PFSK-1 (cell line): ENCODE measurements around the gene FZD8.

ENCODE experiments used
- FOXP2 ChIP-seq: optimal IDR thresholded peaks from 2 replicates; pipeline ENCODE3; 2011; ENCODE audit warnings: borderline replicate concordance, control low read depth, inconsistent platforms; ENCODE audit not compliant: insufficient read depth; ENCODE audit errors: extremely low read length, extremely low read depth
- POLR2AphosphoS5 ChIP-seq: IDR thresholded peaks from 2 replicates; pipeline ENCODE4 v1.6.1; 2012; ENCODE audit warnings: low read depth, mild to moderate bottlenecking, control low read depth, low read length, moderate library complexity
- REST ChIP-seq, 2 experiments: IDR thresholded peaks; 2 replicates each; pipeline versions ENCODE4 v1.6.1 to v1.8.0; 2011 to 2012; ENCODE audit warnings: low read depth in 2 of 2, low read length in 2 of 2, control low read depth in 1 of 2, inconsistent platforms in 1 of 2, mild to moderate bottlenecking in 1 of 2, moderate library complexity in 1 of 2; ENCODE audit not compliant: insufficient read depth in 1 of 2
- SIN3A ChIP-seq: IDR thresholded peaks from 2 replicates; pipeline ENCODE4 v1.6.1; 2012; ENCODE audit warnings: mild to moderate bottlenecking, low read length, moderate library complexity, borderline replicate concordance; ENCODE audit not compliant: insufficient read depth
- TAF1 ChIP-seq: IDR thresholded peaks from 2 replicates; pipeline ENCODE4 v1.6.1; 2012; ENCODE audit warnings: low read length, control low read depth, borderline replicate concordance; ENCODE audit not compliant: insufficient read depth

FZD8 gene

DNA sequence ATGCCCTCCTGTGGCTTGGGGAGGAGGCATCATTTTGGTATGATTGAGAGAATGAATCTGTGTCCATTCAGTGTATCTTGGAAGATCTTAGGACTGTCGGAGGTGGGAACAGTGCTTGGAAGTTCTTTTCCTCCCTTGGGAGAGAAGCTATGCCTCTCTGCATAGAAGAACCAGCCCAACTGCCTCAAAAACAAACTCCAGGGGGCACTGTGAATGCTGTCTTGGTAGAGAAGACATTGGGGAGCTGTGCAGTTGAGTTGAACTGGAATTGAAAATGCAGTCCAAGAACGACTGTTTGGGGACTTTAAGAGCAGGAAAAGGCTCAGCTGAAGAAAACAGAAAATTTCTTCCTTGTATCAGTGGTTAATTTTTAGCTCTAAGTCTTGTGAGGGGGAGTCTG is 41.9 kb downstream of the FZD8 start:
- TF ChIP-seq POLR2AphosphoS5 (no peak), REST (IDR thresholded peaks at IDR 0.05; ENCODE audit: insufficient read depth in 1 of 2, low read depth in 2 of 2, low read length in 2 of 2) (no peak), SIN3A (no peak), TAF1 (no peak), FOXP2 (no peak)

- TF ChIP-seq POLR2AphosphoS5 = no peak
- no peak for TF ChIP-seq FOXP2
- no peak for TF ChIP-seq REST (IDR thresholded peaks at IDR 0.05; ENCODE audit: insufficient read depth in 1 of 2, low read depth in 2 of 2, low read length in 2 of 2)
- TF ChIP-seq SIN3A = no peak
- no peak for TF ChIP-seq TAF1
Observed at GRCh38 chr10:35598379-35598778, 43.7 kb downstream of the FZD8 start.

DNA sequence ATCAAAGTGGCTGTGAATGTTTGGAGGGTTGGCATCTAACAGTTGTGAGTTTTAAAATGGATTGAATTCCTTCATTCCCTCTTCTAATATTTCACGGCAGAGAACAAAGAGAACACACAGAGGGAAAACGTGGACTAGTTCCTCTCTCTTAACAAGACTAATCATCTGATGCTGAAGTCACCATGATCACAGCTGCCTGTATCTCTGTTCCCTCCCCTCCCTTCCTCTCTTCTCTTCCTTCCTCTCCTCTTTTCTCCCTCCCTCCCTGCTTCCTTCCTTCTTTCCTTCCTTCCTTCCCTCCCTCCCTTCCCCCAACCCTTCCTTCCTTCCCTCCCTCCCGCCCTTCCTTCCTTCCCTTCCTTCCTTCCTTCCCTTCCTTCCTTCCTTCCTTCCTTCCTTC is 47.0 kb downstream of the FZD8 start:
- TF ChIP-seq SIN3A (no peak), POLR2AphosphoS5 (no peak), REST (IDR thresholded peaks at IDR 0.05; ENCODE audit: insufficient read depth in 1 of 2, low read depth in 2 of 2, low read length in 2 of 2) (no peak), TAF1 (no peak), FOXP2 (no peak)

- TF ChIP-seq TAF1 = no peak
- TF ChIP-seq FOXP2 = no peak
- TF ChIP-seq REST (IDR thresholded peaks at IDR 0.05; ENCODE audit: insufficient read depth in 1 of 2, low read depth in 2 of 2, low read length in 2 of 2) = no peak
- no peak for TF ChIP-seq SIN3A
- no peak for TF ChIP-seq POLR2AphosphoS5
Observed at GRCh38 chr10:35594115-35595079, 47.7 kb downstream of the FZD8 start.
